ENCODE data around the gene KCNA2.
A peak's percentile ranks its signal among the peaks of the same experiment; 100 is the strongest.

The KCNA2 gene

GRCh38 chr1:110605901-110606656 is at the start of gene KCNA2:
Gene KCNA2 (minus strand): TSS chr1:110606358. CDS start chr1:110604782, 1,576 bp downstream.
- DNase-seq, result no peak

- DNase-seq, result no peak
Measured at GRCh38 chr1:110650609-110651008, 44.5 kb upstream of the KCNA2 start.

- no peak for DNase-seq
Measured at GRCh38 chr1:110648417-110648816, 42.3 kb upstream of the KCNA2 start.

GRCh38 chr1:110647254-110647891 is 41.2 kb upstream of the KCNA2 start:
- peak; percentile 53 for DNase-seq

GRCh38 chr1:110645821-110646735 is 39.9 kb upstream of the KCNA2 start:
- peak; percentile 73 for DNase-seq

- no peak for DNase-seq
Measured at GRCh38 chr1:110645211-110645610, 39.1 kb upstream of the KCNA2 start.

GRCh38 chr1:110643879-110644472 is 37.8 kb upstream of the KCNA2 start:
- peak; percentile 21 for DNase-seq

- no peak for DNase-seq
Measured at GRCh38 chr1:110639724-110640386, 33.7 kb upstream of the KCNA2 start.

- no peak for DNase-seq
Measured at GRCh38 chr1:110638556-110638955, 32.4 kb upstream of the KCNA2 start.

- DNase-seq, result no peak
Measured at GRCh38 chr1:110638058-110638457, 31.9 kb upstream of the KCNA2 start.

- DNase-seq, result no peak
Measured at GRCh38 chr1:110637475-110637874, 31.3 kb upstream of the KCNA2 start.

- DNase-seq, result no peak
Measured at GRCh38 chr1:110636149-110636935, 30.2 kb upstream of the KCNA2 start.

- no peak for DNase-seq
Measured at GRCh38 chr1:110635434-110635833, 29.3 kb upstream of the KCNA2 start.

- DNase-seq, result no peak
Measured at GRCh38 chr1:110634455-110635311, 28.5 kb upstream of the KCNA2 start.

- no peak for DNase-seq
Measured at GRCh38 chr1:110634086-110634454, 27.9 kb upstream of the KCNA2 start.

- no peak for DNase-seq
Measured at GRCh38 chr1:110633646-110634030, 27.5 kb upstream of the KCNA2 start.

- DNase-seq, result no peak
Measured at GRCh38 chr1:110631836-110632620, 25.9 kb upstream of the KCNA2 start.

GRCh38 chr1:110630839-110631663 is 24.9 kb upstream of the KCNA2 start:
- DNase-seq, result no peak

All from SIG-M5 (cell line).